CD4-positive, alpha-beta T cell treated with Interleukin-1 beta for 1 hour (primary cell): ENCODE data around the gene DHRSX.
"Not testable (repeated sequence)": the region's sequence is repeated elsewhere in the genome, so short reads cannot be mapped to it uniquely, and the experiment has no call there.

Experiments
- DNase-seq, 2 donors: peaks; one replicate each; pipeline ENCODE4 v3.0.0-alpha.2; 2020 to 2022

The DHRSX gene

GRCh38 chrX:2419418-2419817 lies 81.4 kb downstream of the DHRSX start:
- DNase-seq, result not testable (repeated sequence)

DNA sequence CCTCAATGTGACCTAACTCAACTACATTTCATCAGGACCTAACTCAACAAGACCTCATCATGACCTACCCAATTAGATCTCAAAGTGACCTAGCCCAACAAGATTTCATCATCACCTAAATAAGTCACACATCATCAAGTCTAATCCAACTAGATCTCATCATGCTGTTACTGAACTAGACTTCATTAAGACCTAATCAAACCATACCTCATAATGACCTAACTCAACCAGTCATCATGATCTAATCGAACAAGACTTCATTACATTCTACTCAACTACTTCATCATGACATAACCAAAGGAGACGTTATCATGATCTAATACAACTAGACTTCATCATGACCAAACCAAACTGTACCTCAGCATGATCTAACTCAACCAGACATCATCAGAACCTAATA lies 82.8 kb downstream of the DHRSX start:
- DNase-seq, result no peak

GRCh38 chrX:2416851-2417604 lies 83.7 kb downstream of the DHRSX start:
- DNase-seq, result no peak

- DNase-seq, result no peak
Measured at GRCh38 chrX:2414384-2414783, 86.4 kb downstream of the DHRSX start.

GRCh38 chrX:2413969-2414368 lies 86.8 kb downstream of the DHRSX start:
- no peak for DNase-seq

- DNase-seq, result no peak
Measured at GRCh38 chrX:2412131-2412530, 88.6 kb downstream of the DHRSX start.

DNA sequence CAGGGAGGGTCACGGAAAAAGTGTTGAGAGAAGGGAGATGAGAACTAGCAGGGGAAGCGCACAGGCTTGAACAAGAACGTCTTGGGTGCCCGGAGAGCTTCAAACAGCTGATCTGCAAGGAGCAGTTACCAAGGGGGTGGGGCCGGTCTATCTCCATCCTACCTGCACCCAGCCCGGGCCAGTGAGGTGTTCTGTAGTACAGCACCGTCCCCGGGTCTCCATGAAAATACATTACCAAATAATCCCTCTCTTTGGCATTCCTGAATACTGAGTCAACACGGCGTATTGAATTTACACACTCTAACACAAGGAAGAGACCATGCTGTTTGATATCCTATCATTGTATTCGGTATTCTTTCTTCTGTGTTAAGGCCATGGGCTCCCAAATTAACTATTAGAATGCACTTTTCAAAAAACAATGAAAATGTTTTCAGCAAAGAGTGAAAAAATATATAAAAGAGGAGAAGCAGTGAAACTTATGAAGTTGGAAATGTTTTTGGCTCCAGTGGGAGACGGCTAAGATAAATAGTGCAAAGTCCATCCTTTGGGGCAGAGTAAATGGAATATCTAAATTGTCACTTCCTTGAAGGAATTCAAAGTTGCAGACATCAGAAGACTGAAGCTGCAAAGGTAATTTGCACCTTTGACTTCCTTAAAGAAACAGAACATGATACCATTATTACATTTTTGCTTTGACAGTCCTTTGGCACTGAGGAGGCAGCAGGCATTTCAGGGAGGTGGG lies 90.3 kb downstream of the DHRSX start:
- no peak for DNase-seq

- DNase-seq, result no peak
Measured at GRCh38 chrX:2409796-2410195, 91.0 kb downstream of the DHRSX start.

DNA sequence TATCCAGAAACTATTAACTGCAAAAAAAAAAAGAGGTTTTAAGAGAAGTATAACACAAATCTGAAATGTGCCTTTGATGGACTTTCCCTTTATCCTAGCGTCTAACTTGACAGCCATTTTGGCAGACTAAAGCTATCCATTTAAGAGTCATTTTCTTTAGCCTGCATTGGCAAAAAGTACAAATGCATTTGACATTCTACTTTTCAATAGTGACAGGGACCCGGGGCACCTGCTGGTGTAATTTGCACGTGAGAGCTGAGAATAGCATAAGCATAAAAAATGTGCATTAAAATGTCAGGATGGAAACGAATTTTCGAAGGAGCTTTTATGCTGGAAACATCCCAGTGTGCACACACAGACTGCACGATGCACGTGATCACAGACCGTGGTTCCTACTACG lies 91.9 kb downstream of the DHRSX start:
- no peak for DNase-seq

GRCh38 chrX:2406891-2407518 lies 93.8 kb downstream of the DHRSX start:
- DNase-seq, result no peak

DNA sequence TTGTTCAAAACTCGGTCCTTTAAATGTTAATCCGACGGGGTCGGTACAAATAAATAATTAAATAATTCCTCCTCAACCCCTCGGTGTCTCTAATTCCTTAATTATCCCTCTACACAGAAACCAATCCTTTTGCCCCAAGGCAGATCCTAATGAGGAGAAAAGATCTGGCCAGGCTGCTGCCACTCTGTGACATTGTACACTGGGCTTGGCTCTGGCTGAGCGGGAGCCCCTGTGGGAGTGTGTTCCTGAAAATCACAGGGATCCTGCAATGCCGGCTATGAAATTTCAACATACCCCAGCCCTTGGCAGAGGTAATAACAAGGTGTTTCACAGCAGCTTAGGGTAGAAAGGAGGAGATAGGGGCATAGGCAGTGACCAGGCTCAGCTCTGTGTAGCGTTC lies 96.0 kb downstream of the DHRSX start:
- DNase-seq, result no peak

DNA sequence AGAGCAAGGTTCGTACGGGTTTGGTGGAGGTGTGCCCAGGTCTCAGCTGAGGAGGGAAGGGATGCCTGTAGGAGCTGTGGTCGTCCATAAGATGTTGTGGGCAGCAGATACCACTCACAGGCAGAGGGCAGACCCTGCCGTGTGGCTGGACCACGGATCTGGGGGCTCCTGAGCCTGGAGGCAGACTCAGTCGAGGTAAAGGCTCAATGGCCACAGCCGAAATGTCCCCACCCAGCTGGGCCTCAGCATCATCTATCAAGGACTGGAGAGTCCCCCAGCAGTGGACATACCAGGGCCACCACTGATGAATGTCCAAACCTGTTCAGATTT lies 98.5 kb downstream of the DHRSX start:
- no peak for DNase-seq

DNA sequence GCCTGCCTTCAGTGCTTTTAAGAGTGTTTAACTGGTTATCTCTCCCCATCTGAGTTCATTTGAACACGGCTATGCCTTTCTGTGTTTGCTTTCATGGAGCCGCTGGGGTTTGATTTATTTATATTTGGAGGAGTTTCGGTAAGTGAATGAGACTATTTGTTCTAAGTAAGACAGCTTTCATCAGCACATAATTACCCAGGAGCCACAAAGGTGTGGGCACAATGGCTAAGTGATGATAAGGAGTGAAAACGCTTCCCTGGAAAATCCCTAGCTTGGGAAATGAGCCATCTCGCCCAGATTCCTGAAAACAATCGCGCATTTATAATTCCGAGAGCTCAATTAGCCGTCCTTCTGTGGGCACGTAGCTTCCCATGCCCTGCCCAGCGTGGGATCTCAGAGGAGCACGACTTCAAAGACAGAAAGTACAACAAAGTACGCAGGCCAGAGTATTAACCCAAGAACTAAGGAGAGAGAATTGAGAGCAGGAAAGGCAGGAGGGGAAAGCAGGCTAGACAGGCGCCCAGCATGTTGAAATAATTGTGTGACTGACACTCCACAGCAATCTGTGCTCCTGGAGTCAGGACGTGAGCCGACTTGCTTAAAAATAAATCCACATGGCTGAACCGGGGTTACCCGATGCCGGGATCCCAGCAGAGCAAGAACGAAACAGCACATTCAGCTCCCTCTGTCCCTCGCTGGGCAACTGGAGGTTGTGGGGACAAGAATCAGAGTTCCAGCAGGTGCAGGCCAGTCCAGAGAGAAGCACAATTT lies 99.0 kb downstream of the DHRSX start:
- DNase-seq, result no peak

- DNase-seq, result no peak
Measured at GRCh38 chrX:2401201-2401589, 99.6 kb downstream of the DHRSX start.

DNA sequence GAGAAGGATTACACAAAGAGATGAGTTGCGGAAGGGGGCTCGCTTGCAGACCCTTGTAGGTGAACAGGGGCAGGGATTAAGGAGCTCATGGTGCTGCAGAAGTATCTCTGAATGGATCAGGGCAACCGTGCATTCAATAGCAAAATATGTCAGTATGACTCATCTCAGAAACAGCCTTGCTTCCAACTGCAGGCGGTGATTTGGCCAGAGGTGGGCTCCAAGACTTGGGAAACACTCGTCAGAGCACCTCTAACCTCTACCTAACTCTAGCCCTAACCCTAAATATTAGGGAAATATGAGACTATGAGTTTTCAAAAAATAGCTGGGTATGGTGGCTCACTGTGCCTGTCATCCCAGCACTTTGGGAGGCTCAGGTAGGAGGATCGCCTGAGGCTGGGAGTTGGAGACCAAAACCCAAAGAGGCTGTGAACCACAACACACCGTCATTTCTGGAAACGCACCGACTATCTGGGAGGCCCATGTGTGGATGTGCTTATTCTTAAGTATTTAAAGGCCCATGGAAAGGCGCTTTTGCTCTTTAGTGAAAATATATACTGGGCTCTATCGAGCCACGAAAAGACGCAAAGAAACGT lies 102.6 kb downstream of the DHRSX start:
- DNase-seq, result no peak

GRCh38 chrX:2397229-2398063 lies 103.3 kb downstream of the DHRSX start:
- DNase-seq, result no peak

DNA sequence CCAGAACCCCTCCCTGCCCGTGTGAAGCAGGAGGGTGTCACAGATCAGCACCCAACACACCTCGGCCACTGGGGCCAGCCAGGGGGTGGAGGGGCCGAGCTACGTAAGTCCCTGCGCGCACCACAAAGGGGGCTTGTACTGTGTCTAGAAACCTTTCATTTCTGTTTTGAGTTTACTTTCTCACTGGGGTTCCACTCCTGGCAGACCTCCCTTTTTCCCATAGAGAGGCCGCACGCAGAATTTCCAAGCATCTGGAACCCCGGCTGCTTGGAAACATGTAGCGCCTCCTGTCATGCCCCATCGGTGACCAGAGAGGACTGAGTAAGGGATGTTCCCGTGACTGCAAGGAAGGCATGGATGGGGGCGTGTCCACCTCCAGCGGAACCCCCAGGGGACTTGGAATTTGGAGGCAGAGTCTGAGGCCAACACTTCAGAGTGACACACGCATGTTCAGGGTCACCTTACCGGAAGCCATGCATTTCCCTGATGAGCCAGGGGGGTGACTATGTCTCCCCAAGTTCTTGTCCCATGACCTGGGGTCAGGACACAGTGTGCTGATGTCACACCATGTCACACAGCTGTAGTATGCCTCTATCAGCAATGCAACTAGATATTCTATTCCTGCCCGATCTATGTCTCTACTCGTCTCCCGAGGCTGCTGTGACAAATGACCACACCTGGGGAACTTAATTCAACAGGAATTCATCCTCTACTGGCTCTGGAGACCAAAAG lies 105.3 kb downstream of the DHRSX start:
- DNase-seq, result no peak

DNA sequence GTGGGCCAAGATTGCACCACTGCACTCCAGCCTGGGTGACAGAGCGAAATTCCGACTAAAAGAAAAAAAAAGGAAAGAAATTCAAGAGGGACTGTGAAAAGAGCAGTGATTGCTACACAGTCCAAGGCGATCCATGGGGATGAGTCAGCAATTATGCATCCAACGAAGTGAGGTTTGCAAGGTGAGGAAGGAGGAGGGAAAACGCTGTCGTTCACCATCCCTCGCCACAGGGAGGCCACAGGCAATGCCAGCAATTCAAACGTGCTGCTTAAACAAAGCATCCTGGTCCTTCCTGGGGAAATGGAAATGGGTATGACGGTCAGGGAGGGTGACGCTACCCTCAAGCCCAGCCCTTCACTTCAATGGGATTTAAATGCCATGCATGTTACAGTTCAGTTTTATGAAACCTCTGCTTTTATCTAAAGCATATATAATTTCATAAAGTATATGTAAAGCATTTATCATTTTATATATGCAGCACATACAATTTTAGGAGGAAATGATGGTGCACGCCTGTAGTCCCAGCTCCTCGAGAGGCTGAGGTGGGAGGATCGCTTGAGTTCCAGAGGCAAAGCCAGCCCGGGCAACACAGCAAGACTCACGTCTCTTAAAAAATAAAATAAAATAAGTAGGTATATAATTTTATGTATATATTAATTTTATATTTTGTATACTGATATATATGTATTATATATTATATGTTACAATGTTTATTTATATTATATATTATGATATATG lies 108.7 kb downstream of the DHRSX start:
- no peak for DNase-seq

GRCh38 chrX:2390754-2391153 lies 110.0 kb downstream of the DHRSX start:
- no peak for DNase-seq

DNA sequence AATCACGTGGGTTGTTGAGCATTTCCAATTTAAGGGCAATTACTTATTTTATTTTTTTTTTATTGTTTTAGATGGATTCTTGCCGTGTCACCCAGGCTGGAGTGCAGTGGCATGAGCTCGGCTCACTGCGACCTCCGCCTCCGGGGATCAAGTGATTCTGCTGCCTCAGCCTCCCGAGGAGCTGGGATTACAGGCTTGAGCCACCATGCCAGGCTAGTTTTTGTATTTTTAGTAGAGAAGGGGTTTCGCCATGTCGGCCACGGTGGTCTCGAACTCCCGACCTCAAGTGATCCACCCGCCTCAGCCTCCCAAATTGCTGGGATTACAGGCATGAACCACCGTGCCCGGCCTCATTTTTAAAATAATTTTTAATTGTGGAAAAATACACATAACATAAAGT lies 111.0 kb downstream of the DHRSX start:
- not testable (repeated sequence) for DNase-seq

GRCh38 chrX:2389324-2389723 lies 111.5 kb downstream of the DHRSX start:
- DNase-seq, result no peak
